Right lobe of liver (tissue), 4 donors: ENCODE data around the gene SUMF2.
"Not testable (repeated sequence)": the region's sequence is repeated elsewhere in the genome, so short reads cannot be mapped to it uniquely, and the experiment has no call there.

Experiments used
- POLR2A ChIP-seq: fragments of 450-650 bp; IDR thresholded peaks from one replicate; pipeline ENCODE4 v1.6.1; 2017; ENCODE audit warnings: antibody characterized with exemption, mild to moderate bottlenecking
- TF ChIP-seq, protein P1 (sequence below), 4 donors: fragments of 200-600 bp in 3 of 4; fragments of 450-650 bp in 1 of 4; IDR thresholded peaks; one replicate each; pipeline versions ENCODE4 v1.5.1 to v1.8.0; 2016 to 2022; ENCODE audit warnings: antibody characterized with exemption in 4 of 4, mild to moderate bottlenecking in 2 of 4
- donor health status: DM: no; HTN: no; CAD: no.
- donor health status: DM: no; HTN: no; CAD: no.
- donor health status: DM: no; HTN: yes; CAD: no.

GRCh38 chr7:56032578-56032977 lies 31.5 kb upstream of the SUMF2 start:
- TF ChIP-seq, protein P1, sequence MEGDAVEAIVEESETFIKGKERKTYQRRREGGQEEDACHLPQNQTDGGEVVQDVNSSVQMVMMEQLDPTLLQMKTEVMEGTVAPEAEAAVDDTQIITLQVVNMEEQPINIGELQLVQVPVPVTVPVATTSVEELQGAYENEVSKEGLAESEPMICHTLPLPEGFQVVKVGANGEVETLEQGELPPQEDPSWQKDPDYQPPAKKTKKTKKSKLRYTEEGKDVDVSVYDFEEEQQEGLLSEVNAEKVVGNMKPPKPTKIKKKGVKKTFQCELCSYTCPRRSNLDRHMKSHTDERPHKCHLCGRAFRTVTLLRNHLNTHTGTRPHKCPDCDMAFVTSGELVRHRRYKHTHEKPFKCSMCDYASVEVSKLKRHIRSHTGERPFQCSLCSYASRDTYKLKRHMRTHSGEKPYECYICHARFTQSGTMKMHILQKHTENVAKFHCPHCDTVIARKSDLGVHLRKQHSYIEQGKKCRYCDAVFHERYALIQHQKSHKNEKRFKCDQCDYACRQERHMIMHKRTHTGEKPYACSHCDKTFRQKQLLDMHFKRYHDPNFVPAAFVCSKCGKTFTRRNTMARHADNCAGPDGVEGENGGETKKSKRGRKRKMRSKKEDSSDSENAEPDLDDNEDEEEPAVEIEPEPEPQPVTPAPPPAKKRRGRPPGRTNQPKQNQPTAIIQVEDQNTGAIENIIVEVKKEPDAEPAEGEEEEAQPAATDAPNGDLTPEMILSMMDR (IDR thresholded peaks at IDR 0.05) = not testable (repeated sequence)
- not testable (repeated sequence) for TF ChIP-seq POLR2A
